Left ventricle myocardium superior (tissue), 1 donor: ENCODE measurements around the gene DCST1. TPM values are rescaled to one million over a fixed set of nuclear protein-coding genes. Genes with fewer than 3 reads are reported as not detected.

Source experiments
- ATAC-seq: fragments of 200-7000 bp; cut with Tn5 transposase; one replicate; pipeline ENCODE4 v1.9.1; 2020; ENCODE audit warnings: mild to moderate bottlenecking, moderate library complexity
- DNase-seq: peaks from one replicate; pipeline ENCODE4 v3.0.0-alpha.2; 2020
- intact Hi-C: fragments of 100-400 bp; cut with micrococcal nuclease; formaldehyde crosslinking; loops from one replicate; pipeline ENCODE4 v1.11.0; 2022
- total RNA-seq: library from RNA; stranded (reverse); fragmentation: NEBNext Ultra II Directional; extraction: Animal tissue kit (Norgen Biotek cat#: 25700); gene quantifications from one replicate; pipeline ENCODE4 v1.2.1, GENCODE V29; 2021
- donor health status: DM: no; HTN: yes; CAD: no; lungs with severe emphysema.

DCST1 gene
- total RNA-seq, 1 donor from 2014 or later: not detected

DNA sequence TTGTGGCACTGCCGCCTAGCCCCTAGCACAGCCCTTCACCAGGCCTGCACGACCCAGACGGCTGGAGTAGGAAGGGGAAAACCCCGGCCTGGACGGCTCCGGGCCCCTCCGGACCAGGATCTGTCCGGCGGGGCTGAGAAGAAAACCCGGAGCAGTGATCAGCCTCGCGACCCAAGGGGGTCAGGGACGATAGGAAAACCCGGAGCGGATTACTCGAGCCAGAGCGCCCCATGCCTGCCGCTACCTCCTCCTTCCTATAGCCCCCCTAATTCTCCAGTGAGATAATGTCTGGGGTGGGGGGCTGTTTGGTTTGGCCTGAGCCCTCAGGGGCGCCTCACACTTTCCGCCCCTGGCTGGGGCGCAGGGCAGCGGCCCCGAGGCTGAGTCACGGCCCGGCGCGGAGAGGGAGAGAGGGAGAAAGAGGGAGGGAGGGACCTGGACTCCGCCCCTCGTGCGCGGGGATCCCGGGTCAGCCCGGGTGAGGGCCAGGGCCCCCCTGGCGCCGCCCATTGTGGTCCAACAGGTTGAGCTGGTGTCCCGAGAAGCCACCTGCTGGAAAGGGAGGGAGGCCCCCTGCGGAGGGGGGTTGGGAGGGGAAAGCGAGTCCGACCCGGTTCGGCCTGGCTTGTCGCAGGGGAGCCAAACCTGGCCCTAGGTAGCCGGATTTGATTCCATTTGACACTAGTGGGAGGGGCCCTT is 32.7 kb upstream of the DCST1 start:
- intact Hi-C loops: no loop called here
- ATAC-seq: peak; percentile 63
- peak; percentile 92 for DNase-seq

DNA sequence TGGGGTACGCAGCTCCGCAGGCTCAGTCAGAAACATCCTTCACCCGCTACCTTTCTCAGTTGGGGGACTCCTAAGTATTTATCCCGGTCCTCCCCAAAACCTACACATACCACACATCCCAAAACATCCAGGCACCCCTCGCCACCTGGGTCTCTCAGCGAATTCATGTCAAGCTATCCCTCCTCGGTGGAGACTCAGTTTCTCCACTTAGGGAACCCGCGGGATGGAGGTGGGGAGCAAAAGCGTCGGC is 32.3 kb upstream of the DCST1 start:
- intact Hi-C loops: no loop called here
- ATAC-seq: no peak
- DNase-seq: no peak

DNA sequence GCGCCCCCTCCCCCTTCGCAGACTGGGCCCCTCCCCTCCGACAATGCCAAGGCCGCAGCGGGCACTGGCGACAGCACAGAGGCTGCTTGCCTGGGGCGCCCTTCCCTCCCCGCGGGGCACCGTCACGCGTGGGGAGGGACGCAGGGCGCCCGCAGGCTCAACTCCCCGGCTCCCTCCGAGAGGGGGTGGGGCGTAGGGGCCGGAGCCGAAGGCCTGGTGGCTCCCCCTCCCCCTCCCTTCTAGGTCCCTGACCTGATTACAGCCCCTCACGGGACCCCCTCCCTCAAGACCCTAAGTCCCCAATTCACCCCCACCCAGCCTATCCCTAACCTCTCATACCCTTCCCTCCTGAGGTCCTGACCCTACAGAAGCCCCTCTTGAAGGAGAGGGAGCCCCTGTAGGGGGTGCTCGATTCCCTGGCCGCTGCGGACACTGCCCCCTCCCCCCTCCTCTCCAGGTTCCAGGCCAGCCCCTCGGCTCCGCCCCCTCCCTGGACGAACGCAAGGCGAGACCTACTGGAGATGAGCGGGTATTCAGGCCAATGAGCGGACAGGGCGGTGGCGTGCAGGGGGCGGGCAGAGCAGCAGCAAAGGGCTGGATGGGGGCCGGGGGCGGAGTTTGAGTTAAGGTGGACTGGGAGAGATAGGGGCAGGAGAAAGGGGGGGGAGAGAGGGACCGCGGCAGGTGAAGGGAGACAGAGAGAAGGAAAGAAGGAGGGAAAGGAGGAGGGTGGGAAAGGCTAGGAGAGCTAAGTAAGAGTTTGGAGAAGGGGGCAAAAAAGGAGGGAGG is 31.8 kb upstream of the DCST1 start:
- intact Hi-C loops: no loop called here
- peak; percentile 79 for ATAC-seq
- DNase-seq: peak; percentile 100

DNA sequence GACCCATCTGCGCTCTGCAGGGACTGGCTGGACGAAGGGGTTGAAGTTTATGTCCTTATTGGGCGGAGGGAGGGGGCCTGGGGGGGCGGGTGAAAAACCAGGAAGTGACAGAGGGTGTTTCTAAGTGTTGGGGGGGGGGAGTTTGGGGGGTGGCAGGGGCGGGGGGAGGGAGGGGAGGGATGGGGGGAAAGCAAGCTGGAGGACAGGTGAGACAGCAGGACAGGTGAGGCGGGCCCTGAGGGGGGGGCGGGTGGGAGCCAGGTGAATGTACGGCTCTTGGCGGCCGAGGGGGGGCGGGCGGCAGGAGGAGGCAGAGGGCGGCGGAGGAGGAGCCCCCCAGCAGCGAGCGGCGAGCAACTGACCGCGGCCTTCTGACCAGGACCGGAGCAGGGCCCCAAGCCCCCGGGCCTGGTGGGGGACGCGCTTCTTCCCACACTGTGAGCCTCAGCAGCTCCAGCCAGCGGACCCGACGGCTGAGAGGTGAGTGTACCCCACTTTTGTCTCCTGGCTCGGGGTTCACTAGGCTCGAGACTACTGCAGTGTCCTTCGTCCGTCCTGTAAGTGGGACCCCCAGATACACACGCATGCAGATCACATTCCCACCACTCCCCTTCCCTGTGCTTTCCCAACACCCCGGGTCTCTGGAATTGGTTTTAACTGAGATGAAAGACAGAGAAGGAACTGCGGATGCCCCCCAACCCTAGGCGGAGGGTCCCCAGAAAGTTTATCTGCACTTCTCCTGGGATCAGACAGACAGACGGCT is 31.0 kb upstream of the DCST1 start, which contains the start of gene ZBTB7B:
ZBTB7B (plus strand) TSS at position 339 of the 763 bp plus-strand sequence. CDS start 11,859 bp downstream, outside the sequence.
- ATAC-seq: peak; percentile 1
- intact Hi-C loops: no loop called here
- peak; percentile 68 for DNase-seq

DNA sequence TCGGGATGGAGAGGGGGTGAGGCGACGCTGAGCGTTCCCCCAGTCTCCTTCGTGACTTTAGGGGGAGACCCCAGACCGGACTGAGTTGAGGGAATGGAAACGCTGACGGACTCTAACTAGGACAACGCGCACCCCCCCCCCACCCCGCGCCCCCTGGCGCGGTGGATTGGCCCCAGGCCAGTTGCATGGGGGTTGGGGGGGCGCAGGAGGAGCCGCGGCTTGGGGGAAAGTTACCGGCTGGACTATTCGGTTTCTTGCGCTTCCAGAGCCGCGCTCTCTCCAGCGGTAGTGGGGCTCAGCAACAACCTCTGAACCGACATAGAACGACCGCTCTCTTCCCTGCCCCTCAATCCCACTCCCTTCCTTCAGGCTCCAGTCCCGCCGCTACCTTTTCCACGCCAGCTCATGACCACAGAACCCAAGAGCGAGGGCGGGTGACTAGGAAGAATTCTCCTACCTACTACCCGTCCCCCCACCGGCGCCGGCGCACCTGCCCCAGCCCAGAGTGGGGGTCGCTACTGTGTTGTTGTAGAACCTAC is 30.3 kb upstream of the DCST1 start:
- DNase-seq: peak; percentile 62

DNA sequence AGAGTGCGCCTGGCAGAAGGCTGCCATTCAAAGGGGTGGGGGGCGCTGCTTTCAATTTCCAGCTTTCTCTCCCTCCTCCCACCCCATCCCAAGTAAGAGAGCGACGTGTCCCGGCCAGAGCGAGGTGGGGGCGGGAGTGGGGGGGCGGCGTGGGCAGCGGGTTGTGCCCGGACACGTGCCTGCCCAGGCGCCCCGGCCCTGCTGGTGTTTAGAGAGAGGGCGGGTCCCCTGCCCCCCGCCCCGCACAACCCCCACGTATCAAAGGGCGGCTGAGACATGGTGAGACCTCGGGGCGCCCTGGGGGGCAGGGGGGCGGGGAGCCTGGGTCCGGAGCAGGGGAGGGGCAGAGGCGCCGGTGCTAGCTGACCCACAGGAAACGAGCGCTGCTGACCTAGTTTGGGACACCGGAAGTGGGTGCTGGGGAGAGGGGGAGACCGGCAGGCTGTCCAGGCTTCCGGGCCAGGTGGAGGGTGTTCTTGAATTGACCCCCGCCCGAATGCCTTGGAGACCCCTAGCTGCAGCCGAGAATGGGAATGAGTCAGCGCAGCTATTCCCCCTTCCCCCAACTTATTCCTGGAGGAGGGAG is 29.8 kb upstream of the DCST1 start:
- intact Hi-C loops: no loop called here
- ATAC-seq (peak; percentile 10), DNase-seq (peak; percentile 83)

More for the DNA sequence above, 30.3 kb upstream of the DCST1 start:
- intact Hi-C loops: no loop called here
- no peak for ATAC-seq

DNA sequence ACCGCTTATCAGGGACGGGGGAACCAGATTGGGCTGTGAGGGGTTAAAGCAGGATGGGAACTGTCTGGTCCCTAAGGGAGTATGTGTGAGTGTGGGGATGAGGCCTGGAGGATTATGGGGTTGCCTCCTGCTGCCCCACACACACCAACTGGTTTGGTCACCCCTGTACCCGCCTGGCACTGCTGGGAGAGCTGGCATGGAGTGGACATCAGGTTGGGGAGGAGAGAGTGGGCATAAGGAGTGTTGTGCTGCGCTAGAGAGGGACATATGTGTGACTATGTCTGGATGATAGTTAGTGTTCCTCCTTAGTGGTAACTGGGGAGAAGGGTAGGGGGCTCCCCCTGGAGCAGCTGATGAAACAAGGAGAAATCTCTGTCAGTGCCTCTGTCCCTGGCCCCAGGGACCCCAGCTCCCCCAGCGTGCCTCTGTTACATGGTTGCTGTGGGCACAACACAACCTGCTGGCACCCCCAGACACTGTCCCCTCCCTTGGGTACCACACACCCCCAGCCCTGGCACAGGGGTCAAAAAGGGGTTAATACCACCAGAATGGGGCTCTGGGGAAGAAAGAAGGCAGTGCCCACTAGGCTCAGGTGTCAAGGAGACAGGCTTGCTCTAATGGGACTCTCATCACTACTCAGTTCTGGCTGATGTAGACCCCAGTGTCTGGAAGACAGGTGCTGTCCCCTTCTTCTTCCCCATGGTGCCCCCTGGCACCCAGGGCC is 29.1 kb upstream of the DCST1 start:
- ATAC-seq (no peak), DNase-seq (peak; percentile 28)
- intact Hi-C loops: no loop called here

DNA sequence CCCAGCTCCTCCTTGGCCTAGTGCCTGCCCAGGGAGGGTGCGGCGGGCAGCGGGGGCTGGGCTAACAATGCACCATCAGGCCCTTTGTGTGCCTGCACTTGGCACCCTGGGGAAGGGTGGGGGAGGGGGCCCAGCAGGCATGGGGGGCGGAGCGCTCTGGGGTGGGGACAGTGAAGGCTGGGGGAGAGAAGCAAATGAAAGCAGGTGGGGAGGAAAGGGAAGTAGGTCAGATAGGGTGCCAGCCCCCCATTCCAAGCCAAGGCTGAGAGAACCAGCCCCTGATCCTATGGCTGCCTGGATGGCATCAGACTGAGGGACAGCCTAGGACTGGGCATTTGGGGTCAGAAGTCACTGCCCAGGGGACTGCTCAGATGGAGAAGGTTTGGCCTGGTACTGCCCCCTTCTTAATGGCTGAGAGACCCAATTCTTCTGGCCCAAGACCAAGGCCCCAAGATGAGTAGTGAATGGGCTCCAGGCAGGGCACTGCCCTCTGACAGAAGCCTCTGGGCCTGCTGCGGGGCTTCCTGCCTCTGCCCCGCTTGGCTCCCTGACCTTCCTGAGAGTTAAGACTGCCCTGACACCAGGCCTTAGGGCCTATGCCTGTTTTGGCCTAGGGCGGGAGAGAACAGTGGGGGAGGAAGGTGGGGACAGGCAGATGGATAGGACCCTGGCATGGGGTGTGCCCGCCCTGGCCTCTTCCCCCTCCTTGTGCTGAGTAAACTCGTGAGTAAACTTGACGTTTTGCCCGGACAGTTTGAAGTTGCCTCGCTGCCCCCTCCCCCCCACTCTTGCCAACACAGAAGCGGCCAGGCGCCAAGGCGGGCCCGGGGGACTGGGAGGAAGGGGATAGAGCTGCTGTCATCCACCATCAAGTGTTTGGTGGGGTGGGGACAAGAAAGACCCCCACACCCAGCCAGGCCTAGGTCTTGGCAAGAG is 28.3 kb upstream of the DCST1 start:
- DNase-seq (peak; percentile 85), ATAC-seq (peak; percentile 41)
- intact Hi-C loops: no loop called here

DNA sequence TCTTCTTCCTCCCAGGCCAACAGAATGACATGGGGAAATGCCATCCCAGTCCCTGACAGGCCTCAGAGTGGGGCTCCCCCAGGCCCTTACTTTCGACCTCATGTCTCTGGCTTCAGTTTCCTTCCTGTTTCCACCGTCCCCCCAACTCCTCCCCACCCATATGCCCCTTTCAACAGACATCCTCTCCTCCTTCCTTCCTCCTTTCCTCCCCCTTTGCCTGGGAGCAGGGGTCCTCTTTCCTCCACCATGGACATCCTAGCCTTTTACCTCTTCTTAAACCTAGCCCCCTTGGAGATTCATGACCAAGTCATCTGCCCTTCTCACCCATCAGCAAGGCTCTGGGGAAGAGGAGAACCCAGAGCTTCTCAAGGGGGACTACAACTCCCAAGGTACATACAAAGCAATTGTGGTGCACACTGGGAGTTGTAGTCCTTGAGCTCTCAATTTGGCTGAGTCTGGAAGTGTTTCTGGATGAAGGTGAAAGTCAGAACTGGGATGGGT is 27.0 kb upstream of the DCST1 start:
- no peak for ATAC-seq
- DNase-seq: peak; percentile 31
- intact Hi-C loops: no loop called here

DNA sequence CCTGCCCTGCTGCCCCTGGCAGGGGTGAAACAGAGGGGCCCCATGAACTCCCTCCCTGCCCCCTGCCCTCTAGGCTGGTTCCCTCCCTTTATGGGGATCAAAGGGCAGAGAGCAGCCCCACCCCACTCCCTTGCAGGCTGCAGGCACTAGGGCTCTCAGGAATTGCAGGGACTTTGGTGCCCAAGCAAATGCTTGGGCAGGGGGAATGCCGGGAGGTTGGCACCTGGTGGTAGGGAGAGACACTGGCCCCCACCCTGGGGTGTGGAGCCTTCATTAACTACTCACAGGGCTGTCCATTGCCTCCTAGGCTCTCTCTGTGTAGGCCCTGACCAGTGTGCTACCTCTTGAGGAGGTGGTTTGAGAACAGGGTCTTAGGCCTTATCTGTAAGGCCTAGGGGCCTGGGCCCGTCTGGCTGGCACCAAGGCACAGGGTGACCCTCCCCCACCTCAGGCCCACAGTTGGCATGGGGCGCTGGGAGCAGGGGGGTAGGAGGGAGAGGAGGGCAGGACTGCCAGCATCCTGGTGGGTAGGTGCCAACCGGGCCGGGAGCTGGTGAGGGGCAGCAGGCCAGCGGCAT is 26.3 kb upstream of the DCST1 start:
- intact Hi-C loops: no loop called here
- DNase-seq (peak; percentile 86), ATAC-seq (peak; percentile 37)

DNA sequence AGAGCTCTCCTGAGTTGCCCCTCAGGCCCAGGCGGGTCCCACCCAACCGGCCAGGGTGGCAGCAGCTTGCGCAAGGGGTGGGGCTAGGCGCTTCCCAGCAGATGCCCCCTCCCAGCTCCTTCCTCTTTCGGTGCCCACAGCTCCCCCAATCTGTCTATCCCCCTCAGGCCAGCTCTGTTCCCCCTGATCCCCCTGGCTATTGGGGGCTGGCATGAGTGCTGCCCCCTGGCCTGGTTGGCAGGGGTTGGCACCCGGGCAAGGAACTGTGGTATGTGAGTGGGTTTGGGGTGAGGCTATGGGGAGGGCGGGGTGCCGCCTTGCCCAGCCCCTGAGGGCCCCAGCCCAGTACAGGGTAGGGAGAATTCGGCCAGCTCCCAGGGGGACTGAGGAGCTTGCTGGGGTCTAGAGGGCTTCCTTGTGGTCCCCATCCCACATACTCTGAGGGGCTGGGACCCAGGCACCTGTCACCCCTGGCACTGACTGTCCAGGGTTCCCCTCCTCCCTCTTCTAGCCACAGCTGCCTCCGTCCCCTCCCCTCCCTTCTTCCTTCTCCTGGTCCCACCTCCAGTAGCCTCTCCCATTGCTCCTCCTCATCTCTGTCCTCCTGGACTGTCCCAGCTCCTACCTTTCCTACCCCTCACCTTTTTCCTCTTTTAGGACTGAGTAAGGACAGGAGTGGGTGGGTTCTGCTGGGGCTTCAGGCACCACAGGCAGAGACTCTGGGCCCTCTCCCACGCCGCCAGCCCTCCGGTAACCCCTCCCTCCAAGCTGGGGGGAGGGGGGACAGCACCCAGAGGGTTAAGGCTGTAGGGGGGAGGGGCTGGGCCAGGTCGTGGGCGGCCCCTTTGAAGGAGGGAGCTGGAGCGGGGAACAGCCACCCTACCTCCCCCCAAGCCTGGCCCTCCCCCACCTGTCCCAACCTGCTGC is 25.3 kb upstream of the DCST1 start:
- intact Hi-C loops: no loop called here
- peak; percentile 67 for DNase-seq
- no peak for ATAC-seq

DNA sequence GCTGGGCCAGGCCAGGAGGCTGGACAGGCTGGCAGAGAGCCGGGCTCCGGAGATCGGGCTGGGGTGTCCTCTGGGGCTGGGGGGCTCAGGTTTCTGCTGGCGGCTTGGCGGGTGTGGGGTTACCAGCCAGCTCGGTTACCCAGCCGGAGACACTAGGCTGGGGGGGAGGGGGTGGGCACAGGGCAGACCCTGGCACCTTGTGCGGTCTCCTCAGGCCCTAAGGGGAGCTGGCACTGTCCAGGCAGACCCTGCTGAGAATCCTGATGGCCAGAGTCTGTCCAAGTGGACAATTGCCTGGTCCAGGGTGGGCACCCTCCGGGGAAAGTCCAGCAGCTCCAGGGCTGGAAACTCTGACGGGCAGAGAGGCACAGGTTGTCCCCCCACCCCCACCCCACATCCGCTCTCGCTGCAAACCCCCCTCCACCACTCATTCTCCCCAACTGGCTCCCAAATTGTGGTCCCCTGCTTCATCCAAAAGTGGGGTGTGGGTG is 24.4 kb upstream of the DCST1 start:
- DNase-seq (peak; percentile 22), ATAC-seq (no peak)
- intact Hi-C loops: no loop called here

DNA sequence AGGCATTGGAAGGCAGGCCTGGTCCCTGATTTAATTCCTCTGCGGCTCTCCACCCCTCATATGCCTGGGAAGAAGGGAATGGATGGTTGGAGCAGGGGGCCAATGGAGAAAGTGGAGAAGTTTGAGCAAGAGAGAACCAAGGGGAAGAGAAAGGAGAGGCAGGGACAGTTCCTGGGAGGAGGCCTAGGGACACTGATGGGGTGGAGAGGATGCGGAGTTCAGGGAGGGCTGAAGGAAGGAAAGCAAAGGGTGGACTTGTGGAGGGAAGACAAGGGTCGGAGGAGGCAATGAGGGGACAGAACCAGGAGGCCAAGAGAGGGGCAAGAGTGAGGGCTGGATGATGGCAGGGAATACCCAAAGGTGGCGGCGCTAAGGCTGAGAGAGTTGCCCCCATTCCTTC is 23.9 kb upstream of the DCST1 start:
- ATAC-seq (no peak), DNase-seq (peak; percentile 25)
- intact Hi-C loops: no loop called here

DNA sequence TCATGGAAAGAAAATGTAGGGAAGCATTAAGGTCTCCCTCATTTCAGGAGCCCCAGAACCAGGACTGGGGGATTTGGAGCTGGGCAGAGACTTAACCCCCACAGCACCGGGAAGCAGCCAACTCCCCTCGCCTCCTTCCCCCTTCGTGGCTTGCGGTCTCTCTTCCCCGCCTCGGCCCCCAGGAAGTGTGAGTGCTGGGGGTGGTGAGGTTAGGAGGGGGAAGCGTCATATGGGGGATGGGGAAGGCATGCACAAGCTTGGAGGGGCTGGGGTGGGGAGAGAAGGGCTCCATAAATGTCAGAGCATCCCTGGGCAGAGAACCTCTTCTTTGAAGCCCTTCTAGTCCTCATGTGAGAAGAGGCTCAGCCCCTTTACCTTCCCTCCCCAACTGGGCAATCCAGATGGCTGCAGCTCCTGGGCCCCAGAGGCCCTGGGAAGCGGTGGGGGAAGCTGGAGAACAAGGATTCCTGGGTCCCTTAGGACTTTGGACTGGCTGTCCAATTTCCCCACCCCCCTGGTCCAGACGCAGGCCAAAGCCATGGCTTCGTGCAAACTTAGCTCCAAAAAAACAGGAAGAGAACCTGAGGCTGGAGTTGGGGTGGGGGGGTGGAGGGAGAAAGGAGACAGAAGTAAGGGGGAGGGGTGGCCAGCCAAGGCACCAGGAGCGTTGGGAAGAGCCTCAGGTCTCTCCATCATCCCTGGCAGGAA is 23.3 kb upstream of the DCST1 start:
- DNase-seq: peak; percentile 27
- no peak for ATAC-seq
- intact Hi-C loops: no loop called here

DNA sequence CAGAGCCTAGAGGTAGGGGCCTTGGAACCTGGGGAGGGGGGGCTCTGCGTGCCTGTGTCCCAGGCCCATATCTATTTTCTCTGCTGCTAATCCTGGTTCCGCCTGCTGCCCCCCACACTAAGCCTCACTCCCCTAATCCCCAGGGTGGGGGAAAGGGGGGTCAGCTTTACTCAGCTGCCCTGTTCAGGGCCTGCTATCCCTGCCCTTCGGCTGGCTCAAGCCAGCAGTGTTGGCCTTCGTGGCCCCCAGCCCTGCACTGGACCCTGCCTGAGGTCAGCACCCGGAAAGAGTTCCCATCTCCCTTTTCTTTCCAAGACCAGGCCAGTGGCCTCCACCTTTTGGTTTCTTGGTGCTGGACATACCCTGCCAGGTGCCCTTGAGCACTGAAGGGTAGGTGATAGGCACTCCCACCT is 22.6 kb upstream of the DCST1 start:
- intact Hi-C loops: no loop called here
- ATAC-seq (no peak), DNase-seq (no peak)
